HL-60 (cell line): ENCODE data around the gene ACAP1.
"Not testable (repeated sequence)": the region's sequence is repeated elsewhere in the genome, so short reads cannot be mapped to it uniquely, and the experiment has no call there.

Experiments
- DNase-seq, 2 experiments: peaks; one replicate each; pipeline ENCODE4 v3.0.0-alpha.2; 2010 to 2020; ENCODE audit warnings: low read depth in 1 of 2, low spot score in 1 of 2
- H3K27ac ChIP-seq: fragments of 250-450 bp; sonication (Bioruptor Pico); replicated peaks from 2 replicates; pipeline ENCODE4 v1.5.1; 2020; ENCODE audit warnings: mild to moderate bottlenecking, moderate library complexity
- H3K27me3 ChIP-seq: fragments of 250-450 bp; sonication (Bioruptor Pico); 2 replicates; pipeline ENCODE4 v1.5.1; 2021; ENCODE audit warnings: mild to moderate bottlenecking, moderate library complexity; ENCODE audit not compliant: insufficient read depth, poor library complexity, severe bottlenecking
- H3K4me3 ChIP-seq: replicated peaks from 2 replicates; pipeline ENCODE4 v1.5.1; 2011; ENCODE audit warnings: mild to moderate bottlenecking, control low read depth, low read length; ENCODE audit not compliant: insufficient read depth
- CTCF ChIP-seq: IDR thresholded peaks from one replicate; pipeline ENCODE4 v1.5.1; 2011; ENCODE audit warnings: low read length, control low read depth, inconsistent platforms; ENCODE audit not compliant: insufficient read depth
- GABPA ChIP-seq: IDR thresholded peaks from 2 replicates; pipeline ENCODE4 v1.6.1; 2012; ENCODE audit warnings: low read depth
- POLR2AphosphoS5 ChIP-seq: IDR thresholded peaks from 2 replicates; pipeline ENCODE4 v1.6.1; 2012; ENCODE audit warnings: low read depth
- REST ChIP-seq: IDR thresholded peaks from 2 replicates; pipeline ENCODE4 v1.6.1; 2012; ENCODE audit warnings: low read depth; ENCODE audit not compliant: insufficient replicate concordance
- SPI1 ChIP-seq: IDR thresholded peaks from 2 replicates; pipeline ENCODE4 v1.6.1; 2012; ENCODE audit warnings: low read depth, mild to moderate bottlenecking, borderline replicate concordance

The ACAP1 gene

GRCh38 chr17:7337600-7337999 is 1.3 kb downstream of the ACAP1 start:
- not testable (repeated sequence) for DNase-seq, H3K27me3 ChIP-seq
- Histone ChIP-seq H3K4me3 (peak overlapping the region; percentile 64), H3K27ac (peak overlapping the region; percentile 92)
- peak; percentile 18; the same call in 1 of the 2 replicates for TF ChIP-seq SPI1

- TF ChIP-seq CTCF (no peak), REST (no peak)
- H3K27ac ChIP-seq: no peak overlapping the region
- H3K4me3 ChIP-seq: no peak overlapping the region
- no peak for DNase-seq
- H3K27me3 ChIP-seq: no peaks in the 10 kb centered on the region
Measured at GRCh38 chr17:7340179-7340578, 3.9 kb downstream of the ACAP1 start.

- Histone ChIP-seq H3K27me3 (no peaks in the 10 kb centered on the region), H3K27ac (no peak overlapping the region), H3K4me3 (no peak overlapping the region)
- no peak for TF ChIP-seq GABPA
- no peak for TF ChIP-seq CTCF
- no peak for TF ChIP-seq SPI1
- TF ChIP-seq REST: no peak
- TF ChIP-seq POLR2AphosphoS5: no peak
- no peak for DNase-seq
Measured at GRCh38 chr17:7341842-7342241, 5.5 kb downstream of the ACAP1 start.

GRCh38 chr17:7343250-7343649 is 6.9 kb downstream of the ACAP1 start:
- H3K27me3 ChIP-seq: no peaks in the 10 kb centered on the region
- H3K27ac ChIP-seq: no peak overlapping the region
- TF ChIP-seq GABPA (no peak), SPI1 (no peak), REST (no peak), CTCF (no peak), POLR2AphosphoS5 (no peak)
- no peak for DNase-seq
- H3K4me3 ChIP-seq: no peak overlapping the region
